Left lobe of liver (tissue), 2 donors: ENCODE data around the gene MRPS18B. TPM values are rescaled to one million over a fixed set of nuclear protein-coding genes. Genes with fewer than 3 reads are reported as not detected.
A peak's percentile ranks its signal among the peaks of the same experiment; 100 is the strongest.
"Not testable (repeated sequence)": the region's sequence is repeated elsewhere in the genome, so short reads cannot be mapped to it uniquely, and the experiment has no call there.

Experiments
- ATAC-seq: fragments of 200-7000 bp; cut with Tn5 transposase; one replicate; pipeline ENCODE4 v1.9.1; 2020; ENCODE audit warnings: mild to moderate bottlenecking, moderate library complexity
- DNase-seq: peaks from one replicate; pipeline ENCODE4 v3.0.0-alpha.2; 2020; ENCODE audit warnings: low spot score
- total RNA-seq: library from RNA; stranded (reverse); gene quantifications from one replicate; pipeline ENCODE4 v1.2.1, GENCODE V29; 2021
- donor health status: DM: no; HTN: no; CAD: no; lungs with moderate emphysema.
- donor health status: DM: no; HTN: yes; CAD: no.

The MRPS18B gene
- total RNA-seq, 1 donor from 2014 or later: 53.3 TPM

- DNase-seq: no peak
Observed at GRCh38 chr6:30635834-30636233, 18.2 kb downstream of the MRPS18B start.

GRCh38 chr6:30640481-30640880 is 22.8 kb downstream of the MRPS18B start:
- DNase-seq (no peak), ATAC-seq (peak; percentile 92)

More at GRCh38 chr6:30635834-30636233, 18.2 kb downstream of the MRPS18B start:
- ATAC-seq: no peak

GRCh38 chr6:30641048-30641447 is 23.4 kb downstream of the MRPS18B start:
- DNase-seq (no peak), ATAC-seq (peak; percentile 5)

- DNase-seq (no peak), ATAC-seq (no peak)
Observed at GRCh38 chr6:30643656-30644055, 26.0 kb downstream of the MRPS18B start.

- ATAC-seq (no peak), DNase-seq (no peak)
Observed at GRCh38 chr6:30644769-30645168, 27.1 kb downstream of the MRPS18B start.

- DNase-seq (no peak), ATAC-seq (no peak)
Observed at GRCh38 chr6:30645989-30646388, 28.3 kb downstream of the MRPS18B start.

- peak; percentile 94 for DNase-seq
- peak; percentile 86 for ATAC-seq
Observed at GRCh38 chr6:30646450-30647241, 29.0 kb downstream of the MRPS18B start, which contains the start of gene C6orf136. TSS of gene C6orf136 (plus strand) at chr6:30647133. CDS start at chr6:30647232, 99 bp downstream.

- peak; percentile 81 for ATAC-seq
- DNase-seq: peak; percentile 83
Observed at GRCh38 chr6:30647242-30648116, 29.8 kb downstream of the MRPS18B start.

- no peak for ATAC-seq
- DNase-seq: no peak
Observed at GRCh38 chr6:30651143-30651542, 33.5 kb downstream of the MRPS18B start.

- DNase-seq (no peak), ATAC-seq (peak; percentile 34)
Observed at GRCh38 chr6:30654798-30655742, 37.4 kb downstream of the MRPS18B start.

- ATAC-seq (no peak), DNase-seq (no peak)
Observed at GRCh38 chr6:30655743-30656094, 38.1 kb downstream of the MRPS18B start.

GRCh38 chr6:30656513-30656912 is 38.9 kb downstream of the MRPS18B start:
- no peak for DNase-seq
- peak; percentile 22 for ATAC-seq

- no peak for ATAC-seq
- no peak for DNase-seq
Observed at GRCh38 chr6:30657454-30657853, 39.8 kb downstream of the MRPS18B start.

GRCh38 chr6:30657922-30658321 is 40.3 kb downstream of the MRPS18B start:
- peak; percentile 49 for ATAC-seq
- not testable (repeated sequence) for DNase-seq

- DNase-seq (no peak), ATAC-seq (no peak)
Observed at GRCh38 chr6:30664994-30665767, 47.5 kb downstream of the MRPS18B start.

GRCh38 chr6:30666300-30666699 is 48.7 kb downstream of the MRPS18B start:
- DNase-seq, ATAC-seq: not testable (repeated sequence)

GRCh38 chr6:30670760-30671527 is 53.3 kb downstream of the MRPS18B start:
- ATAC-seq (no peak), DNase-seq (no peak)

GRCh38 chr6:30672445-30673253 is 55.0 kb downstream of the MRPS18B start, which contains the start of gene DHX16:
TSS of gene DHX16 (minus strand) at chr6:30673006. CDS start at chr6:30672841, 165 bp downstream.
- ATAC-seq (peak; percentile 87), DNase-seq (peak; percentile 96)
